Liver (tissue), 9 donors: ENCODE results near the gene SUGP2. TPM values are rescaled to one million over a fixed set of nuclear protein-coding genes. Genes with fewer than 3 reads are reported as not detected.

ENCODE experiments used
- DNase-seq: peaks from one replicate; pipeline ENCODE4 v3.0.0-alpha.2; 2017; ENCODE audit warnings: low spot score
- H3K27ac ChIP-seq, 2 donors: one replicate each; pipeline ENCODE4 v1.7.0; 2013; ENCODE audit warnings: inconsistent platforms in 2 of 2, low read length in 2 of 2, control low read depth in 1 of 2, low read depth in 1 of 2, mild to moderate bottlenecking in 1 of 2
- H3K27me3 ChIP-seq, 4 donors: one replicate each; pipeline versions ENCODE4 v1.6.1 to v1.7.0; 2013; ENCODE audit warnings: low read length in 3 of 4, inconsistent platforms in 1 of 4, mild to moderate bottlenecking in 1 of 4, moderate library complexity in 1 of 4; ENCODE audit not compliant: control insufficient read depth in 4 of 4, insufficient read depth in 4 of 4
- H3K36me3 ChIP-seq, 4 donors: one replicate each; pipeline versions ENCODE4 v1.6.1 to v1.7.0; 2013; ENCODE audit warnings: low read length in 3 of 4, mild to moderate bottlenecking in 3 of 4, low read depth in 1 of 4, moderate library complexity in 1 of 4; ENCODE audit not compliant: control insufficient read depth in 4 of 4, insufficient read depth in 3 of 4
- H3K4me1 ChIP-seq, 4 donors: one replicate each; pipeline versions ENCODE4 v1.6.1 to v1.7.0; 2013; ENCODE audit warnings: low read length in 3 of 4, mild to moderate bottlenecking in 3 of 4, moderate library complexity in 1 of 4; ENCODE audit not compliant: control insufficient read depth in 4 of 4, insufficient read depth in 4 of 4
- H3K4me3 ChIP-seq, 3 donors: one replicate each; pipeline versions ENCODE4 v1.6.1 to v1.7.0; 2013; ENCODE audit warnings: low read length in 3 of 3, control low read depth in 1 of 3, low read depth in 1 of 3, mild to moderate bottlenecking in 1 of 3
- H3K9ac ChIP-seq, 2 donors: one replicate each; pipeline ENCODE4 v1.7.0; 2013; ENCODE audit warnings: low read length in 2 of 2, mild to moderate bottlenecking in 2 of 2, moderate library complexity in 2 of 2, control low read depth in 1 of 2, low read depth in 1 of 2
- H3K9me3 ChIP-seq, 4 donors: one replicate each; pipeline versions ENCODE4 v1.6.1 to v1.7.0; 2013; ENCODE audit warnings: low read length in 3 of 4; ENCODE audit not compliant: control insufficient read depth in 4 of 4
- ATF3 ChIP-seq: IDR thresholded peaks from 2 replicates; pipeline ENCODE4 v1.6.1; 2016; ENCODE audit warnings: antibody characterized with exemption
- FOXA1 ChIP-seq: IDR thresholded peaks from 2 replicates; pipeline ENCODE4 v1.6.1; 2016; ENCODE audit warnings: antibody characterized with exemption
- FOXA2 ChIP-seq: IDR thresholded peaks from 2 replicates; pipeline ENCODE4 v1.6.1; 2016; ENCODE audit warnings: antibody characterized with exemption
- GABPA ChIP-seq, 2 donors: IDR thresholded peaks in 1 of 2; conservative IDR thresholded peaks in 1 of 2; 2 replicates each; pipeline ENCODE4 v1.6.1; 2016; ENCODE audit warnings: antibody characterized with exemption in 2 of 2, mild to moderate bottlenecking in 1 of 2, moderate library complexity in 1 of 2
- NR2F2 ChIP-seq: IDR thresholded peaks from 2 replicates; pipeline ENCODE4 v1.6.1; 2016; ENCODE audit warnings: antibody characterized with exemption
- RAD21 ChIP-seq, 2 donors: IDR thresholded peaks; 2 replicates each; pipeline ENCODE4 v1.6.1; 2016; ENCODE audit warnings: antibody characterized with exemption in 2 of 2, mild to moderate bottlenecking in 2 of 2
- REST ChIP-seq: IDR thresholded peaks from 2 replicates; pipeline ENCODE4 v1.6.1; 2016; ENCODE audit warnings: antibody characterized with exemption, mild to moderate bottlenecking
- RXRA ChIP-seq, 2 donors: IDR thresholded peaks; 2 replicates each; pipeline ENCODE4 v1.6.1; 2017 to 2018; ENCODE audit warnings: antibody characterized with exemption in 2 of 2, mild to moderate bottlenecking in 1 of 2
- SP1 ChIP-seq: IDR thresholded peaks from 2 replicates; pipeline ENCODE4 v1.6.1; 2018; ENCODE audit warnings: antibody characterized with exemption, mild to moderate bottlenecking
- TAF1 ChIP-seq: conservative IDR thresholded peaks from 2 replicates; pipeline ENCODE4 v1.6.1; 2016; ENCODE audit warnings: antibody characterized with exemption, mild to moderate bottlenecking
- ZBTB33 ChIP-seq: IDR thresholded peaks from 2 replicates; pipeline ENCODE4 v1.6.1; 2016; ENCODE audit warnings: antibody characterized with exemption
- WGBS: extraction: QIAGEN DNeasy Blood & Tissue Kit; methylation state at CpG from one replicate; pipeline ENCODE4 v1.1.7; 2013; 5-methylcytosine and 5-hydroxymethylcytosine counted together
- polyA plus RNA-seq, 2 donors: library from polyadenylated mRNA; stranded (reverse) in 1 of 2; unstranded in 1 of 2; fragments of 200-250 nt in 1 of 2; fragments of >200 nt in 1 of 2; fragmentation: Nextera tagmentation in 1 of 2; extraction: Ambion mirVana in 1 of 2; gene quantifications; one replicate each; pipeline versions ENCODE4 v1.2.1 to v1.2.3, GENCODE V29; 2013 to 2015
- total RNA-seq, 2 donors: library from RNA; depleted of rRNA; stranded (reverse); fragments of >200 nt; gene quantifications; one replicate each; pipeline ENCODE4 v1.2.3, GENCODE V29; 2014
- TF ChIP-seq, protein P1 (sequence below): fragments of 150-350 bp; IDR thresholded peaks from 2 replicates; pipeline ENCODE4 v1.5.1; 2017; ENCODE audit warnings: improper control_type of control experiment, low read depth, low read length; ENCODE audit not compliant: missing input control
- donor health status: healthy.
- donor health status: healthy.
- donor health status: healthy.
- donor health status: healthy.
- donor health status: healthy.

SUGP2 gene
- total and polyA plus RNA-seq, 4 donors, result 9.6 to 29.0 (median 19.2) TPM

GRCh38 chr19:18993115-18993514 is 40.2 kb downstream of the SUGP2 start (continued):
- TF ChIP-seq, protein P1, sequence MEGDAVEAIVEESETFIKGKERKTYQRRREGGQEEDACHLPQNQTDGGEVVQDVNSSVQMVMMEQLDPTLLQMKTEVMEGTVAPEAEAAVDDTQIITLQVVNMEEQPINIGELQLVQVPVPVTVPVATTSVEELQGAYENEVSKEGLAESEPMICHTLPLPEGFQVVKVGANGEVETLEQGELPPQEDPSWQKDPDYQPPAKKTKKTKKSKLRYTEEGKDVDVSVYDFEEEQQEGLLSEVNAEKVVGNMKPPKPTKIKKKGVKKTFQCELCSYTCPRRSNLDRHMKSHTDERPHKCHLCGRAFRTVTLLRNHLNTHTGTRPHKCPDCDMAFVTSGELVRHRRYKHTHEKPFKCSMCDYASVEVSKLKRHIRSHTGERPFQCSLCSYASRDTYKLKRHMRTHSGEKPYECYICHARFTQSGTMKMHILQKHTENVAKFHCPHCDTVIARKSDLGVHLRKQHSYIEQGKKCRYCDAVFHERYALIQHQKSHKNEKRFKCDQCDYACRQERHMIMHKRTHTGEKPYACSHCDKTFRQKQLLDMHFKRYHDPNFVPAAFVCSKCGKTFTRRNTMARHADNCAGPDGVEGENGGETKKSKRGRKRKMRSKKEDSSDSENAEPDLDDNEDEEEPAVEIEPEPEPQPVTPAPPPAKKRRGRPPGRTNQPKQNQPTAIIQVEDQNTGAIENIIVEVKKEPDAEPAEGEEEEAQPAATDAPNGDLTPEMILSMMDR, result no peak
- TF ChIP-seq SP1 (no peak), ZBTB33 (no peak), FOXA1 (no peak)

- no peaks in the 10 kb centered on the region for H3K27me3 ChIP-seq
- H3K9me3 ChIP-seq, result no peaks in the 10 kb centered on the region
- H3K4me3 ChIP-seq, result no peak overlapping the region
- TF ChIP-seq FOXA1 (no peak), REST (no peak), ATF3 (no peak), RAD21 (IDR thresholded peaks at IDR 0.05) (no peak), FOXA2 (no peak), GABPA (IDR thresholded peaks at IDR 0.05 in 1 of 2, conservative IDR thresholded peaks at IDR 0.05 in 1 of 2) (no peak), SP1 (no peak), NR2F2 (no peak), RXRA (IDR thresholded peaks at IDR 0.05) (no peak), TAF1 (no peak)
- TF ChIP-seq, protein P1, result no peak
- H3K4me1 ChIP-seq, result no peaks in the 10 kb centered on the region
- 95% methylated on average over 8 of the region's 8 CpGs for WGBS
- H3K36me3 ChIP-seq, result peaks cover 12 to 34% (median 18%) of the 10 kb centered on the region in 4 donors
- DNase-seq, result no peak
- no peak overlapping the region for H3K9ac ChIP-seq
- no peak overlapping the region for H3K27ac ChIP-seq
These were observed 40.6 kb downstream of the SUGP2 start for GRCh38 chr19:18992696-18993095.
